HL-60 (cell line): ENCODE data around the gene KYAT1.
A peak's percentile ranks its signal among the peaks of the same experiment; 100 is the strongest.

Source experiments
- DNase-seq, 2 experiments: peaks; one replicate each; pipeline ENCODE4 v3.0.0-alpha.2; 2010 to 2020; ENCODE audit warnings: low read depth in 1 of 2, low spot score in 1 of 2
- H3K27ac ChIP-seq: fragments of 250-450 bp; sonication (Bioruptor Pico); replicated peaks from 2 replicates; pipeline ENCODE4 v1.5.1; 2020; ENCODE audit warnings: mild to moderate bottlenecking, moderate library complexity
- H3K27me3 ChIP-seq: fragments of 250-450 bp; sonication (Bioruptor Pico); 2 replicates; pipeline ENCODE4 v1.5.1; 2021; ENCODE audit warnings: mild to moderate bottlenecking, moderate library complexity; ENCODE audit not compliant: insufficient read depth, poor library complexity, severe bottlenecking
- H3K4me3 ChIP-seq: replicated peaks from 2 replicates; pipeline ENCODE4 v1.5.1; 2011; ENCODE audit warnings: mild to moderate bottlenecking, control low read depth, low read length; ENCODE audit not compliant: insufficient read depth
- CTCF ChIP-seq: IDR thresholded peaks from one replicate; pipeline ENCODE4 v1.5.1; 2011; ENCODE audit warnings: low read length, control low read depth, inconsistent platforms; ENCODE audit not compliant: insufficient read depth
- GABPA ChIP-seq: IDR thresholded peaks from 2 replicates; pipeline ENCODE4 v1.6.1; 2012; ENCODE audit warnings: low read depth
- POLR2AphosphoS5 ChIP-seq: IDR thresholded peaks from 2 replicates; pipeline ENCODE4 v1.6.1; 2012; ENCODE audit warnings: low read depth
- SPI1 ChIP-seq: IDR thresholded peaks from 2 replicates; pipeline ENCODE4 v1.6.1; 2012; ENCODE audit warnings: low read depth, mild to moderate bottlenecking, borderline replicate concordance
- TF ChIP-seq, protein P1 (sequence below): IDR thresholded peaks from 2 replicates; pipeline ENCODE4 v1.6.1; 2012; ENCODE audit warnings: low read depth; ENCODE audit not compliant: insufficient replicate concordance

The KYAT1 gene

DNA sequence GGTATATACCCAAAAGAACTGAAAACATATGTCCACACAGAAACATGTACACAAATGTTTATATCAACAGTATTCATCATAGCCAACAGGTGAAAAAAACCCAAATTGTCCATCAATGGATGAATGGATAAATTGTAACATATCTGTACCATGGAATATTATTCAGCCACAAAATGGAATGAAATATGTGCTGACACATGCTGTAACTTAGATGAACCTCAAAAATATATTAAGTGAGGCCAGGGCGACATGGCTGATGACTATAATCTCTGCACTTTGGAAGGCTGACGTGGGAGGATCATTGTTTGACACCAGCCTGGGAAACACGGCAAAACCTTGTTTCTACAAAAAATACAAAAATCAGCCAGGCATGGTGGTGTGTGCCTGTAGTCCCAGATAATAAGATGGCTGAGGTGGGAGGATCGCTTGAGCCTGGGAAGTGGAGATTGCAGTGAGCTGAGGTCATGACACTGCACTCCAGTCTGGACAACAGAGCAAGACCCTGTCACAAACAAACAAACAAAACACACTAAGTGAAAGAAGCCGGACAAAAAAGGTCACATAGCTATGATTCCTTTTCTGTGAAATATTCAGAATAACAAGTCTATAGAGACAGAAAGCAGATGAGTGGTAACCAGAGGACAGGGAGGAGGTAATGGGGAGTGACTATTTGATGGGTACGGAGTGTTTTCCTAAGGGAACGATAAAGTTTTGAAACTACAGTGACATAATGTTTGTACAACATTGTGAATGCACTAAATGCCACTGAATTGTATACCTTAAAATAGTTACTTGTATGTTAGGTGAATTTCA is 11.4 kb downstream of the KYAT1 start:
- Histone ChIP-seq H3K27ac (no peak overlapping the region), H3K27me3 (no peaks in the 10 kb centered on the region)
- TF ChIP-seq, protein P1, sequence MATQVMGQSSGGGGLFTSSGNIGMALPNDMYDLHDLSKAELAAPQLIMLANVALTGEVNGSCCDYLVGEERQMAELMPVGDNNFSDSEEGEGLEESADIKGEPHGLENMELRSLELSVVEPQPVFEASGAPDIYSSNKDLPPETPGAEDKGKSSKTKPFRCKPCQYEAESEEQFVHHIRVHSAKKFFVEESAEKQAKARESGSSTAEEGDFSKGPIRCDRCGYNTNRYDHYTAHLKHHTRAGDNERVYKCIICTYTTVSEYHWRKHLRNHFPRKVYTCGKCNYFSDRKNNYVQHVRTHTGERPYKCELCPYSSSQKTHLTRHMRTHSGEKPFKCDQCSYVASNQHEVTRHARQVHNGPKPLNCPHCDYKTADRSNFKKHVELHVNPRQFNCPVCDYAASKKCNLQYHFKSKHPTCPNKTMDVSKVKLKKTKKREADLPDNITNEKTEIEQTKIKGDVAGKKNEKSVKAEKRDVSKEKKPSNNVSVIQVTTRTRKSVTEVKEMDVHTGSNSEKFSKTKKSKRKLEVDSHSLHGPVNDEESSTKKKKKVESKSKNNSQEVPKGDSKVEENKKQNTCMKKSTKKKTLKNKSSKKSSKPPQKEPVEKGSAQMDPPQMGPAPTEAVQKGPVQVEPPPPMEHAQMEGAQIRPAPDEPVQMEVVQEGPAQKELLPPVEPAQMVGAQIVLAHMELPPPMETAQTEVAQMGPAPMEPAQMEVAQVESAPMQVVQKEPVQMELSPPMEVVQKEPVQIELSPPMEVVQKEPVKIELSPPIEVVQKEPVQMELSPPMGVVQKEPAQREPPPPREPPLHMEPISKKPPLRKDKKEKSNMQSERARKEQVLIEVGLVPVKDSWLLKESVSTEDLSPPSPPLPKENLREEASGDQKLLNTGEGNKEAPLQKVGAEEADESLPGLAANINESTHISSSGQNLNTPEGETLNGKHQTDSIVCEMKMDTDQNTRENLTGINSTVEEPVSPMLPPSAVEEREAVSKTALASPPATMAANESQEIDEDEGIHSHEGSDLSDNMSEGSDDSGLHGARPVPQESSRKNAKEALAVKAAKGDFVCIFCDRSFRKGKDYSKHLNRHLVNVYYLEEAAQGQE = no peak
- TF ChIP-seq POLR2AphosphoS5 = no peak

GRCh38 chr9:128863647-128864046 is 18.1 kb downstream of the KYAT1 start:
- H3K27ac ChIP-seq = no peak overlapping the region
- TF ChIP-seq GABPA = no peak
- no peak for TF ChIP-seq POLR2AphosphoS5
- TF ChIP-seq CTCF = peak; percentile 93
- no peak for TF ChIP-seq SPI1
- TF ChIP-seq, protein P1 = no peak
- DNase-seq = peak; percentile 63 to 72
- H3K4me3 ChIP-seq = no peak overlapping the region
- H3K27me3 ChIP-seq = no peaks in the 10 kb centered on the region

More for the DNA sequence above, 11.4 kb downstream of the KYAT1 start:
- no peak overlapping the region for H3K4me3 ChIP-seq
- DNase-seq = no peak

GRCh38 chr9:128862401-128862851 is 19.3 kb downstream of the KYAT1 start:
- no peak for DNase-seq
- H3K27me3 ChIP-seq = no peaks in the 10 kb centered on the region
- no peak overlapping the region for H3K4me3 ChIP-seq
- TF ChIP-seq, protein P1 = no peak
- TF ChIP-seq POLR2AphosphoS5 (no peak), GABPA (no peak), CTCF (no peak), SPI1 (no peak)
- H3K27ac ChIP-seq = no peak overlapping the region
